PC-3 (cell line): ENCODE data around the gene GLCE. TPM values are rescaled to one million over a fixed set of nuclear protein-coding genes. Genes with fewer than 3 reads are reported as not detected.
"Not testable (repeated sequence)": the region's sequence is repeated elsewhere in the genome, so short reads cannot be mapped to it uniquely, and the experiment has no call there.

Experiments
- ATAC-seq: fragments of 200-7000 bp; cut with Tn5 transposase; 2 replicates; pipeline ENCODE4 v1.9.1; 2020; ENCODE audit warnings: mild to moderate bottlenecking, moderate library complexity
- BruUV-seq: library from RNA; stranded (reverse); fragments of 400-500 nt; replicated peaks from 2 replicates; lab custom pipeline; 2021; lab: Mats Ljungman, UMichigan
- CTCF ChIA-PET: fragments of 300-600 bp; sonication (Branson Sonifier 250); formaldehyde crosslinking; loops from one replicate; lab custom pipeline; 2022; ENCODE audit warnings: antibody characterized with exemption; lab: Charles Lee
- POLR2A ChIA-PET: fragments of 300-600 bp; sonication (Branson Sonifier 250); formaldehyde crosslinking; loops from one replicate; lab custom pipeline; 2022; ENCODE audit warnings: antibody characterized with exemption; ENCODE audit not compliant: unreplicated experiment; lab: Charles Lee
- DNase-seq: peaks from one replicate; pipeline ENCODE4 v3.0.0-alpha.2; 2015
- H2AFZ ChIP-seq: fragments of 300-600 bp; sonication (generic); 2 replicates; pipeline ENCODE4 v1.6.0; 2016; ENCODE audit warnings: antibody characterized with exemption, low read length
- H3F3A ChIP-seq: fragments of 300-600 bp; sonication (generic); one replicate; pipeline ENCODE4 v1.6.0; 2017; ENCODE audit warnings: antibody characterized with exemption, low read length, control low read depth, mild to moderate bottlenecking; ENCODE audit not compliant: unreplicated experiment
- H3K27ac ChIP-seq: fragments of 300-600 bp; sonication (generic); 2 replicates; pipeline ENCODE4 v1.5.1; 2016; ENCODE audit warnings: mild to moderate bottlenecking, low read length
- H3K27me3 ChIP-seq: fragments of 300-600 bp; sonication (generic); 2 replicates; pipeline ENCODE4 v1.6.1; 2016; ENCODE audit warnings: low read length, mixed read lengths
- H3K36me3 ChIP-seq: fragments of 300-600 bp; sonication (generic); 2 replicates; pipeline ENCODE4 v1.6.1; 2016; ENCODE audit warnings: low read depth, mixed run types, low read length, mixed read lengths
- H3K4me1 ChIP-seq: fragments of 300-600 bp; sonication (generic); 2 replicates; pipeline ENCODE4 v1.5.1; 2016; ENCODE audit warnings: low read length; ENCODE audit not compliant: insufficient read depth
- H3K4me2 ChIP-seq: fragments of 300-600 bp; sonication (generic); 2 replicates; pipeline ENCODE4 v1.6.0; 2016; ENCODE audit warnings: low read length
- H3K4me3 ChIP-seq: fragments of 300-600 bp; sonication (generic); 2 replicates; pipeline ENCODE4 v1.5.1; 2016; ENCODE audit warnings: mild to moderate bottlenecking, low read length, mixed read lengths
- H3K79me2 ChIP-seq: fragments of 300-600 bp; sonication (generic); 2 replicates; pipeline ENCODE4 v1.6.1; 2017; ENCODE audit warnings: low read length, mixed read lengths
- H3K9ac ChIP-seq: fragments of 300-600 bp; sonication (generic); 2 replicates; pipeline ENCODE4 v1.6.0; 2016; ENCODE audit warnings: mild to moderate bottlenecking, low read length
- H3K9me2 ChIP-seq: fragments of 300-600 bp; sonication (generic); replicated peaks from 2 replicates; pipeline ENCODE4 v1.6.1; 2016; ENCODE audit warnings: mixed run types, low read length, mixed read lengths
- H3K9me3 ChIP-seq: fragments of 300-600 bp; sonication (generic); 2 replicates; pipeline ENCODE4 v1.6.1; 2016; ENCODE audit warnings: low read length, mixed read lengths
- H4K20me1 ChIP-seq: fragments of 300-600 bp; sonication (generic); 2 replicates; pipeline ENCODE4 v1.6.1; 2016; ENCODE audit warnings: low read length, mixed read lengths
- EZH2 ChIP-seq: fragments of 300-600 bp; sonication (generic); IDR thresholded peaks from one replicate; pipeline ENCODE4 v1.6.1; 2017; ENCODE audit warnings: antibody characterized with exemption, mild to moderate bottlenecking, low read length; ENCODE audit not compliant: unreplicated experiment
- EZH2phosphoT487 ChIP-seq: fragments of 300-600 bp; sonication (generic); IDR thresholded peaks from 2 replicates; pipeline ENCODE4 v1.6.1; 2018; ENCODE audit warnings: mild to moderate bottlenecking, antibody characterized with exemption, low read length, borderline replicate concordance
- intact Hi-C: fragments of 100-400 bp; cut with micrococcal nuclease; formaldehyde crosslinking; loops from 2 replicates; pipeline ENCODE4 v1.9.0; 2023
- total RNA-seq: library from RNA; depleted of rRNA; stranded (reverse); fragments of >200 nt; gene quantifications from 2 replicates; pipeline ENCODE4 v1.2.3, GENCODE V29; 2014
- TF ChIP-seq, protein P1 (sequence below): fragments of 300-600 bp; sonication (generic); conservative IDR thresholded peaks from 2 replicates; pipeline ENCODE4 v1.5.1; 2017; ENCODE audit warnings: antibody characterized with exemption, low read depth, mild to moderate bottlenecking, low read length

GLCE gene
- total RNA-seq, 1 experiment from 2014 or later, result 15.4 TPM

DNA sequence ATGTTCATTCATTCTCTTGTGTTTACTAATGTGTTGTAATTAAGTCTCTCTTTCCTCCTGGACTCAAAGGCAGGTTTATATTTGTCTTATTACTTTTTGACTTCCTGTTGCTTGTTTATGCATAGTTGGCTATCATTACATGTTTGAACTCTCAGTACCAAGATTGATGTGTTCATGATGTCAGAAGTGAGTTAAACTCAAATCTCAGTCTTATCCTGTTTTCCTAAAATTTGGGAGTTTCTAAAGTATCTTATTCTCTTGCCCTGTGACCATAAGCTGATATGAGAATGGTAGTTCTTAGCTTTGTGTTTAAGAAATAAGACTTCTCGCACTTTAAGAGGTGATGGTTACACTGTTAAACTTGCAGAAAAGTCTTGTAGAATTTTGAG, 5.2 kb downstream of the GLCE start:
- POLR2A ChIA-PET, result interaction anchor here (0.6 kb wide), 1 partner anchor 50 kb away, joined by 12 read pairs; no protein-coding TSS in a partner anchor
- H3K79me2 ChIP-seq, result peaks cover 51% of the 10 kb centered on the region

DNA sequence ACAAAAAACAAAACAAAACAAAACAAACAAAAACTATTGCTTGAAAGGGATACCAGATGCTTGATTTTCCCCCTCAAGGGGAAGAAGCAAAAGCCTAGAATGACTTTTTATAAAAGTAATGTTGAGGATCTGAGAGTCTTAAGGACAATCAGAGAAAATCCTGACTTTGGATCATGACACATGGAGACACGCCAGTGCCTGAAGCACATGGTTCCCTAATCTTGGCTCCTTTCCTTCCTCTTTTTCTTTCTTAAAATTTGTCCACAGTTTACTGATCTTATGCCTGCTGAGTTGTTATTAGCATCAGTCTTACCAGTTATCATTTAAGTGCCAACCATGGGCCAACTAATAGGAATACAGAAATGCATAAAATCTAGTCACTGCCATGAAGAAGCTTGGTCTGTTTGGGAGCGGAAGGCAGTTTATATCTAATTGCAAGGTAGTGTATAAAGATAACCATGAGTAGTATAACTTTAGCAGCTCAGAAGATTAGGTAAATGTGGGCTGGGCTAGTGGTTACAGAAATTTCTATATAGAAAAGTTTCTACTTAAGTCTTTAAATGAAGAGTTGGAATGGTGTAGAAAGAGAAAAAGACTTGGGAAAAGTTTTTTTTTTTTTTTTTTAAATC, 6.9 kb downstream of the GLCE start:
- TF ChIP-seq, protein P1, sequence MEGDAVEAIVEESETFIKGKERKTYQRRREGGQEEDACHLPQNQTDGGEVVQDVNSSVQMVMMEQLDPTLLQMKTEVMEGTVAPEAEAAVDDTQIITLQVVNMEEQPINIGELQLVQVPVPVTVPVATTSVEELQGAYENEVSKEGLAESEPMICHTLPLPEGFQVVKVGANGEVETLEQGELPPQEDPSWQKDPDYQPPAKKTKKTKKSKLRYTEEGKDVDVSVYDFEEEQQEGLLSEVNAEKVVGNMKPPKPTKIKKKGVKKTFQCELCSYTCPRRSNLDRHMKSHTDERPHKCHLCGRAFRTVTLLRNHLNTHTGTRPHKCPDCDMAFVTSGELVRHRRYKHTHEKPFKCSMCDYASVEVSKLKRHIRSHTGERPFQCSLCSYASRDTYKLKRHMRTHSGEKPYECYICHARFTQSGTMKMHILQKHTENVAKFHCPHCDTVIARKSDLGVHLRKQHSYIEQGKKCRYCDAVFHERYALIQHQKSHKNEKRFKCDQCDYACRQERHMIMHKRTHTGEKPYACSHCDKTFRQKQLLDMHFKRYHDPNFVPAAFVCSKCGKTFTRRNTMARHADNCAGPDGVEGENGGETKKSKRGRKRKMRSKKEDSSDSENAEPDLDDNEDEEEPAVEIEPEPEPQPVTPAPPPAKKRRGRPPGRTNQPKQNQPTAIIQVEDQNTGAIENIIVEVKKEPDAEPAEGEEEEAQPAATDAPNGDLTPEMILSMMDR, result no peak
- TF ChIP-seq EZH2 (no peak), EZH2phosphoT487 (no peak)
- Histone ChIP-seq H3K4me1 (peaks cover 17% of the 10 kb centered on the region), H3K9me2 (no peaks in the 10 kb centered on the region), H3K4me3 (no peak overlapping the region), H4K20me1 (no peaks in the 10 kb centered on the region), H3K4me2 (no peak overlapping the region), H3K27me3 (no peaks in the 10 kb centered on the region), H3K79me2 (peaks cover 35% of the 10 kb centered on the region), H3F3A (no peaks in the 10 kb centered on the region), H2AFZ (no peak overlapping the region), H3K9me3 (no peaks in the 10 kb centered on the region), H3K27ac (no peak overlapping the region), H3K9ac (no peak overlapping the region), H3K36me3 (no peaks in the 10 kb centered on the region)
- CTCF ChIA-PET, result no interaction called here
- no TSS peak for BruUV-seq
- intact Hi-C loops, result no loop called here
- no peak for DNase-seq
- ATAC-seq, result no peak
- POLR2A ChIA-PET, result no interaction called here

More for the DNA sequence above, 5.2 kb downstream of the GLCE start:
- Histone ChIP-seq H3K4me1 (peaks cover 16% of the 10 kb centered on the region; the same call in 1 of the 2 replicates), H3K4me3 (no peak overlapping the region), H3F3A (no peaks in the 10 kb centered on the region), H3K4me2 (0 out of 2 replicates have a peak overlapping the region, but pooled peaks have one; percentile 20), H3K9ac (no peak overlapping the region), H3K27me3 (no peaks in the 10 kb centered on the region), H3K9me3 (no peaks in the 10 kb centered on the region), H2AFZ (no peak overlapping the region), H4K20me1 (no peaks in the 10 kb centered on the region), H3K36me3 (no peaks in the 10 kb centered on the region), H3K9me2 (no peaks in the 10 kb centered on the region), H3K27ac (no peak overlapping the region)
- no TSS peak for BruUV-seq
- DNase-seq (no peak), ATAC-seq (no peak)
- CTCF ChIA-PET, result no interaction called here
- TF ChIP-seq EZH2, result no peak
- intact Hi-C loops, result no loop called here

DNA sequence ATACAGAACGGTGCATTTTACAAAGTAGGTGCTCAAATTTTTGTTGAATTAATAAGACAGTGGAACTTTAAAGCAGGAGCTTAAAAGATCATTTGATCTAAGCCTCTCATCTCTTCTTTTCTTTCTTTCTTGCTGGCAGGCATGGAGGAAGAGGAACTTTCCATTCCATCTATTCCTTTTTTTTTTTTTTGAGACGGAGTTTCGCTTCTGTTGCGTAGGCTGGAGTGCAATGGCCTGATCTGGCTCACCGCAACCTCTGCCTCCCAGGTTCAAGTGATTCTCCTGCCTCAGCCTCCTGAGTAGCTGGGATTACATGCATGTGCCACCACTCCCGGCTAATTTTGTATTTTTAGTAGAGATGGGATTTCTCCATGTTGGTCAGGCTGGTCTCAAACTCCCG, 7.9 kb downstream of the GLCE start:
- ATAC-seq, DNase-seq, CTCF ChIA-PET, H3K4me2 ChIP-seq, H3F3A ChIP-seq, H3K27ac ChIP-seq, H3K9me2 ChIP-seq, intact Hi-C loops, H3K9me3 ChIP-seq, H3K36me3 ChIP-seq, H3K4me3 ChIP-seq, H4K20me1 ChIP-seq, BruUV-seq, H2AFZ ChIP-seq, POLR2A ChIA-PET, H3K9ac ChIP-seq, H3K27me3 ChIP-seq: not testable (repeated sequence)
- H3K79me2 ChIP-seq, result peaks cover 25% of the 10 kb centered on the region
- peaks cover 27% of the 10 kb centered on the region for H3K4me1 ChIP-seq

DNA sequence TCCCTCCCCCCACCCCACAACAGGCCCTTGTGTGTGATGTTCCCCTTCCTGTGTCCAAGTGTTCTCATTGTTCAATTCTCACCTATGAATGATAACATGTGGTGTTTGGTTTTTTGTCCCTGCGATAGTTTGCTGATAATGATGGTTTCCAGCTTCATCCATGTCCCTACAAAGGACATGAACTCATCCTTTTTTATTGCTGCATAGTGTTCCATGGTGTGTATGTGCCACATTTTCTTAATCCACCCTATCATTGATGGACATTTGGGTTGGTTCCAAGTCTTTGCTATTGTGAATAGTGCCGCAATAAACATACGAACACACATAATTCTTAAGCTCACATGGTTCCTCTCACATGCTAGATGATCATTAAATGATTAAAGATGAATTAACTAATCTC, 9.1 kb downstream of the GLCE start:
- H2AFZ ChIP-seq, H4K20me1 ChIP-seq, H3F3A ChIP-seq, BruUV-seq, H3K36me3 ChIP-seq, DNase-seq, H3K4me3 ChIP-seq, H3K9me3 ChIP-seq, H3K27me3 ChIP-seq, H3K9me2 ChIP-seq, H3K9ac ChIP-seq, H3K27ac ChIP-seq, H3K4me2 ChIP-seq, intact Hi-C loops, ATAC-seq, POLR2A ChIA-PET: not testable (repeated sequence)
- peaks cover 26% of the 10 kb centered on the region for H3K79me2 ChIP-seq
- CTCF ChIA-PET, result interaction anchor here (0.8 kb wide), 1 partner anchor 100 kb away, joined by 9 read pairs; no protein-coding TSS in a partner anchor
- peaks cover 28% of the 10 kb centered on the region for H3K4me1 ChIP-seq
